ENCODE data around the gene PPFIA1. TPM values are rescaled to one million over a fixed set of nuclear protein-coding genes. Genes with fewer than 3 reads are reported as not detected.
A peak's percentile ranks its signal among the peaks of the same experiment; 100 is the strongest.

The PPFIA1 gene
- total and polyA plus RNA-seq, 2 experiments from 2014 or later, result 34.1 to 48.1 TPM

DNA sequence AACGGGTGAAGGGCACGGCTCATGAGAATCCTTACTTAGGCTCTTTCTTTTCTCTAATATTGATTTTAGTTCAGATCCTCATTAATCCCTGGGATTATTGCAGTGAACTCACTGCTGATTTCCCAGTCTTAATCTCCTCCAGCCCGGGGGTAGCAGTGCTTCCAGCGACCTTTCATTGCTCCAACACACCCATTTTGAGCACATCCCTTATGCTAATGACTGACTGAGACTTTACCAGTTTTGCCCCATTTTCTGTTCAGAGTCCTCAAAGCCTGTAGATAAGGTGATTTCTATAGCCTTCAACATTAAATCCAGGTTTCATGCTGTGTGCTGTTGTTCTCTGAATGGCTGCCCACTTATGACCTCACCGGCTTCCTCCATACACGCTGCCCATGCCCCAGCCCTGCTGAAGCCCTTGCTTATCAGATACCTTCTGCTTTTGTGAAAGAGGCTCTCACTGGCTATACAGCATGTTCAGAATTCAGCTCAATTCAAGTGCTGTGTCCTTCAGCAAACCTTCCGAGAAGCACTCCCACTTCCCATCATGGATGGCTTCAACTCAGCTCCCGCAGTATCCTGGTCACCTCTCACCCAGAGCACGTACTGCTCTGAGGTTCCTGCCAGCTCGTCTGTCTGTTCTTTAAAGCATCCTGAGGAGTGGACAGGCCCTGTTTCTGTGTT lies 49.0 kb downstream of the PPFIA1 start:
- TF ChIP-seq, protein P1, sequence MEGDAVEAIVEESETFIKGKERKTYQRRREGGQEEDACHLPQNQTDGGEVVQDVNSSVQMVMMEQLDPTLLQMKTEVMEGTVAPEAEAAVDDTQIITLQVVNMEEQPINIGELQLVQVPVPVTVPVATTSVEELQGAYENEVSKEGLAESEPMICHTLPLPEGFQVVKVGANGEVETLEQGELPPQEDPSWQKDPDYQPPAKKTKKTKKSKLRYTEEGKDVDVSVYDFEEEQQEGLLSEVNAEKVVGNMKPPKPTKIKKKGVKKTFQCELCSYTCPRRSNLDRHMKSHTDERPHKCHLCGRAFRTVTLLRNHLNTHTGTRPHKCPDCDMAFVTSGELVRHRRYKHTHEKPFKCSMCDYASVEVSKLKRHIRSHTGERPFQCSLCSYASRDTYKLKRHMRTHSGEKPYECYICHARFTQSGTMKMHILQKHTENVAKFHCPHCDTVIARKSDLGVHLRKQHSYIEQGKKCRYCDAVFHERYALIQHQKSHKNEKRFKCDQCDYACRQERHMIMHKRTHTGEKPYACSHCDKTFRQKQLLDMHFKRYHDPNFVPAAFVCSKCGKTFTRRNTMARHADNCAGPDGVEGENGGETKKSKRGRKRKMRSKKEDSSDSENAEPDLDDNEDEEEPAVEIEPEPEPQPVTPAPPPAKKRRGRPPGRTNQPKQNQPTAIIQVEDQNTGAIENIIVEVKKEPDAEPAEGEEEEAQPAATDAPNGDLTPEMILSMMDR (IDR thresholded peaks at IDR 0.05; ENCODE audit: low read depth, low read length), result no peak
- H3K4me1 ChIP-seq (ENCODE audit: low read depth), result peaks cover 30% of the 10 kb centered on the region
- peak; percentile 60 to 68 for DNase-seq (ENCODE audit: low read depth in 1 of 2, low spot score in 1 of 2)
- H3K9me3 ChIP-seq (ENCODE audit: low read depth), result no peaks in the 10 kb centered on the region
- no peaks in the 10 kb centered on the region for H3K27me3 ChIP-seq
- H3K36me3 ChIP-seq, result no peaks in the 10 kb centered on the region
- H3K4me3 ChIP-seq, result no peak overlapping the region
- peak overlapping the region; percentile 76 for H3K27ac ChIP-seq

DNA sequence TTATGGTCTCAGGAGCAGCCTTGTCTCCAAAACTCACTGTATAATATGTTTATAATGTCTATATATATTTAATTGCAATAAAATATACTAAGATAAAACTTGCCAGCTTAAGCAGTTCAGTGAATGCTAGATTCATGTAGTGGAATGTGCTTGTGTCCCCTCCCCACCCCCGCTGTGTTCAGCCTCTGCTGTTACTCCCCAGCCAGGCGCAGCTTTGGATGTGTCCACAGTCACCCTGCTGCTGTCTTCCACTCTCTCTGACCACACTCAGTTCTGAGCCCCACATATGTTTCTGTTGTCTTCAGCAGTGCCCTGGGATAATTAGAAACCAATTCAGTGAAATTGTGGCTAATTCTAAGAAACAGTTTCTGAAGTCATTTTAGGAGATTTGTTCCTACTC lies 52.2 kb downstream of the PPFIA1 start:
- Histone ChIP-seq H3K27me3 (no peaks in the 10 kb centered on the region), H3K27ac (peak overlapping the region; percentile 41), H3K4me1 (ENCODE audit: low read depth) (peaks cover 34% of the 10 kb centered on the region), H3K4me3 (no peak overlapping the region), H3K9me3 (ENCODE audit: low read depth) (no peaks in the 10 kb centered on the region), H3K36me3 (peaks cover 20% of the 10 kb centered on the region)
- DNase-seq (ENCODE audit: low read depth in 1 of 2, low spot score in 1 of 2), result peak; percentile 19 to 56
- TF ChIP-seq, protein P1 (IDR thresholded peaks at IDR 0.05; ENCODE audit: low read depth, low read length), result no peak

DNA sequence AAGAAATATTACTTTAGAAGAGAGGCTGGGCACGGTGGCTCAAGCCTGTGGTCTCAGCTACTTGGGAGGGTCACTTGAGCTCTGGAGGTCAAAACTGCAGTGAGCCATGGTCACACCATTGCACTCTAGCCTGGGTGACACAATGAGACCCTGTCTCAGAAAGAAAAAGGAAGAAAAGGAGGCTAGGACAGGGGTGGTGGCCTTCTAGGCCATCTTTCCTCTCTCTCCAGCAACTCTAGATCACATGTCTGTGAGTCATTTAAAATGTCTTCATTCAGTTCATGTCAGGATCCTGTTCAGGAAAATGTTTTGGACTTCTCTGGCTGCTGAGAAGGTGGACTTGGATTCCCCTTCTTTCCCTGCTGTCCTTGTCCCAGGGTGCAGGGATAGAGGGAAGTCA lies 53.3 kb downstream of the PPFIA1 start:
- no peaks in the 10 kb centered on the region for H3K9me3 ChIP-seq (ENCODE audit: low read depth)
- peak in 1 of 2 donors; percentile 32 for DNase-seq (ENCODE audit: low read depth in 1 of 2, low spot score in 1 of 2)
- H3K27ac ChIP-seq, result peak overlapping the region; percentile 72
- H3K4me1 ChIP-seq (ENCODE audit: low read depth), result peaks cover 34% of the 10 kb centered on the region
- H3K4me3 ChIP-seq, result no peak overlapping the region
- H3K36me3 ChIP-seq, result peaks cover 27% of the 10 kb centered on the region
- H3K27me3 ChIP-seq, result no peaks in the 10 kb centered on the region
- TF ChIP-seq, protein P1 (IDR thresholded peaks at IDR 0.05; ENCODE audit: low read depth, low read length), result no peak

GRCh38 chr11:70324376-70325115 lies 54.1 kb downstream of the PPFIA1 start:
- peak; percentile 23 to 40 for DNase-seq (ENCODE audit: low read depth in 1 of 2, low spot score in 1 of 2)
- H3K9me3 ChIP-seq (ENCODE audit: low read depth), result no peaks in the 10 kb centered on the region
- peak overlapping the region; percentile 72 for H3K27ac ChIP-seq
- peaks cover 32% of the 10 kb centered on the region for H3K4me1 ChIP-seq (ENCODE audit: low read depth)
- TF ChIP-seq, protein P1 (IDR thresholded peaks at IDR 0.05; ENCODE audit: low read depth, low read length), result no peak
- no peak overlapping the region for H3K4me3 ChIP-seq
- H3K36me3 ChIP-seq, result peaks cover 32% of the 10 kb centered on the region
- H3K27me3 ChIP-seq, result no peaks in the 10 kb centered on the region

GRCh38 chr11:70325824-70326223 lies 55.3 kb downstream of the PPFIA1 start:
- H3K4me1 ChIP-seq (ENCODE audit: low read depth), result peaks cover 25% of the 10 kb centered on the region
- TF ChIP-seq, protein P1 (IDR thresholded peaks at IDR 0.05; ENCODE audit: low read depth, low read length), result no peak
- no peak overlapping the region for H3K27ac ChIP-seq
- peaks cover 39% of the 10 kb centered on the region for H3K36me3 ChIP-seq
- no peaks in the 10 kb centered on the region for H3K9me3 ChIP-seq (ENCODE audit: low read depth)
- H3K27me3 ChIP-seq, result no peaks in the 10 kb centered on the region
- H3K4me3 ChIP-seq, result no peak overlapping the region
- DNase-seq (ENCODE audit: low read depth in 1 of 2, low spot score in 1 of 2), result peak in 1 of 2 donors; percentile 17
